Stimulated activated CD4-positive, alpha-beta T cell treated with anti-CD3 and anti-CD28 coated beads, TNF-alpha, amount 100 ng/mL, for 24 hours (primary cell): ENCODE measurements around the gene TNPO3.
"Not testable (repeated sequence)": the region's sequence is repeated elsewhere in the genome, so short reads cannot be mapped to it uniquely, and the experiment has no call there.

Experiments used
- DNase-seq, 3 experiments: peaks; one replicate each; pipeline ENCODE4 v3.0.0-alpha.2; 2020; ENCODE audit warnings: low read depth in 3 of 3

Gene TNPO3

DNA sequence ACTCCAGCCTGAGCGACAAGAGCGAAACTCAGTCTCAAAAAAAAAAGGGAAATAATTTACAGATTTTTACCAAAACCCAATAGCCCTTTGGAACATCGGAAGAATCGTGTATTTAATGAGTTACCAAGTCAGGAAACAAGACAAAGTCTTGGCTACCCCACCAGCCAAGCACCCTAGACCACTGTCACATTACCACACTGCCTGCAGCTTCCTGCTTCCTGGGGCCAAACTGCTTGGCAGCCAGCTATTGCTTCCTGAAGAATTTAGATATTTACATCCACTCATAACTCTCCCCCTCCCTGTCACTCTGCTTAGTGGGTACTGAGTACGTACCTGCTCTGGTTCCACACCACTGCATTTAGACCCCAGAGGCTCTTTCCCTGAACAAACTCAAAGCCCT is 14.1 kb upstream of the TNPO3 start:
- DNase-seq: no peak

DNA sequence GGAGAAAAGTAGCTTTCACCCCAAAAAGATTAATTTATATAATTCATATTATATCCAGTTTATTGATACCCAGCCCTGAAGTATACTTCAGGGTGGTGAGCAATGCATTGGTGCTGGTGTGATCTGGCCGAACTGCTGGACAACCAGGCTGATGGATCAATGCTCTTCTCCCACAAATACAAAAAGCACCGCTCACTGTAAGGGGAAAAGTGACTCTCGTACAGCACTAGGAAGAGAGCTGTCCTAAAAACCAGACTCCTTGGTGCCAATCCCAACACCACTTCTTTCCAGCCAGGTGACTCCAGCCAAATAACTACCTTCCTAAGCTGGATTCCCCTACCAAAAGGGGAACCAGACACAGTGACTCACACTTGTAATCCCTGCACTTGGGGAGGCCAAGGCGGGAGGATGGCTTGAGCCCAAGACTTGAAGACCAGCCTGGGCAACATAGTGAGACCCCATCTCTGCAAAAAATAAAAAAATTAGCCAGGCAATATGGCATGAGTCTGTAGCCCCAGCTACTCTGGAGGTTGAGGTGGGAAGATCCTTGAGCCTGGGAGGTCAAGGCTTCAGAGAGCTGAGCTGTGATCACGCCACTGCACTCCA is 13.1 kb upstream of the TNPO3 start:
- DNase-seq: no peak

DNA sequence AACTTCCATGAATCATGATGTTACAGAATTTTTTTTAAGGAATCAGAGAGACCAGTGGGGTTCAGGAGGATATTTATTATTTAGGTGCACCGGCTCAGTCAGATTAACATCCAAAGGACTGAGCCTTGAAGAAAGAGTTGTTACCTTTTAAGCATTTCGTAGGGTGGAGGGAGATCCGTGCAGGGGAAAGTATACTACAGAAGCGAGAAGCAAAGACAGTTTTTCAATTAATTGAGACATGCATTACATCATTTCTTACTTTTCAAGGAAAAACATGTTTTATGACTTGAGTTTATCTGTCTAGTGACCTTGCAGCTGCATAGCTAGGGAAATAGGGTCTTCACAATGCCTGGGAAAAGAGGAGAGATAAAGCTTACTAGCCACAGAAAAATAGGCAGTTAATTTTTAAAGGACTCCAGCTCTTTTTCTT is 12.2 kb upstream of the TNPO3 start:
- not testable (repeated sequence) for DNase-seq

DNA sequence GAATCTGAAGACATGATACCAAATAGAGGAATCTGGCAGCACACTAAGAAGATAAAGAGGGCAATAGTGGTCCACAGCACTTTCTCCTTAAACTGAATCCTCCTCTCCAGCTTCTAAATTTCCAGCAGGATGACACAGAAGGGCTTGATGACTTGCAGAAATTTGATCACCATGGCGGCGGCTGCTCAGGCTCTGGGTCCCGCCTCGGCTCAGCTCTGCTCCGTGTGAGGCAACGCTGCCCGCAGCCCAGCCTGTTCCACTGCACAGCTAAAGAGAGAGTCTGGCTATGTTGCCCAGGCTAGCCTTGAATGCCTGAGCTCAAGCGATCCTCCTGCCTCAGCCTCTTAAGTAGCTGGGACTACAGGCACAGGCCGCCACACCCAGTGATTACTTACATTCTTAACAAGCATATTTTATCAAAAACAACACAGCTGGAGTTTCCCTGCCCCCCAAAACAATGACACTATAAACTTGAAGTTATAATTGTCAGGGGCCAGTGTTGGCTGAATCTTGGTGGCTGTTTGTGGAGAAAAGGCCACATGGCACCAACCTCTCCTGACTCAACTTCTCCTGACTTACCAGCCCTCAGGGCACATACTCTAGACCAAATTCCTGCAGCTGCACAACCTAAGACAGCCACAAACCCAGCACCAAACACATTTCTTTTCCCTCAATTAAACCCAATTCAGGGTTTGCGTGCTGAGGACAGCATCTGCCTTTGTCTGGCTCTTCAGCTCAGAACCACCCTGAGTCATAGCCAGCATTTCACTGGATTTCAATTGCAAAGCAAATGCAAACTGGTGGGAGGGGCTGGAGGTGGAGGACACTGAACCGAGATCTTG is 11.6 kb upstream of the TNPO3 start:
- no peak for DNase-seq

DNA sequence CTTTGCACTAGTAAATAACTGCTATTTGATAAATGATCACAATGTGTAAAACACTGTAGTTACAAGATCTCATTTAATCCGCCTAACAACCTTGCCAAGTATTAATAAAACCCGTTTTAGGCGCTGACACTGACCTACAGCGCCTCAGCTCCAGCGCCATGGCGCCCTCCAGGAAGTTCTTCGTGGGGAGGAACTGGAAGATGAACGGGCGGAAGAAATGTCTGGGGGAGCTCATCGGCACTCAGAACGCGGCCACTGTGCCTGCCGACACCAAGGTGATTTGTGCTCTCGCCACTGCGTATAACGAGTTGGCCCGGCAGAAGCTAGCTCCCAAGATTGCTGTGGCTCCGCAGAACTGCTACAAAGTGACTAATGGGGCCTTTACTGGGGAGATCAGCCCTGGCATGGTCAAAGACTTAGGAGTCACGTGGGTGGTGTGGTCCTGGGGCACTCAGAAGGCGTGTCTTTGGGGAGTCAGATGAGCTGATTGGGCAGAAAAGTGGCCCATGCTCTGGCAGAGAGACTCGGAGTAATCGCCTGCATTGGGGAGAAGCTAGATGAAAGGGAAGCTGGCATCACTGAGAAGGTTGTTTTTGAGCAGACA is 1.1 kb upstream of the TNPO3 start:
- DNase-seq: no peak

DNA sequence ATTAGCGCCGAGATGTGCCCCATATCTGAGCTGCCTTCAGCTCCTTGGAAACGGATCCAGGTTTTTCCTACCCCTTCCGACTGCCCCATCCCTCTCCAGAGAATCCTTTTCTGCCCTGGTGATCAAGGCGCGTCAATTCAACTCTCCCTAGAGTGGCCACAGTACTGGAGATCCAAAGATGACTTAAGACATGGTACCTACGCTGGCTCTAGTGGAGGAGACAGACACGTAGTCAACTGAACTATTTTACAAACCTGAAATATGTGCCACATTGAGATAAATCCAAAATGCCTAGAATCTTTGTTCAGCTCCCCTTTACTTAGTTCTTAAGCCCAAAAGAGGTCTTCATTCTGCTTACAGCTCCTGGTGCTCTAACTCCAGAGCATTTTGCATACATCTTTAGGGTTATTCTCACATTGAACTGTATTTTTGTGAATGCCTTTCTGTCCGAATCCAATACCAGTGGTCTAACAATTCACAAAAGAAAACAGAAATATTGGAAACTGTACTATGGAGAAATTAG is 444 bp upstream of the TNPO3 start:
- no peak for DNase-seq

DNA sequence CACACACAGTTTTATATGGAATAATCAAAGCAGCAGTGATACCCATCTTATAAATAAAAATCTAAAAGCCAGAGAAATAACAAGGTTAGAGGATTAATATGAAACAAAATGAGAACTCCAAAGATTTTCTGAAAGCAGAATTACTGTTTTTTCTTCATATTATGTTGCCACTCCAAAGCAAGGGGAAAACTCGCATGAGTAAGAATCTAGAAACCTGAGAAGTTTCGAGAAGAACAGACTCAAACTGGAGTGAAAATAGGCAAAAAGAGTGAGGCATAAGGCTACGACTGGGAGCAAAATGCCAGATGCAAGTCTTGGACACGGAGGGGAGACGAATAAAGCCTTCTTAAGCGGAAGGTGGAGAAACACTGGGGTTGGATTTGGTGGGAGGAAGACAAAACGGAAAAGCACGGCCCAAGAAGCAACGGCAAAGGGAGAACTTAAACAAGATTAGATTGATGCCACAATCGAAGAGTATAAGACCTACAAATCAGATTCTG is 923 bp downstream of the TNPO3 start:
- no peak for DNase-seq

DNA sequence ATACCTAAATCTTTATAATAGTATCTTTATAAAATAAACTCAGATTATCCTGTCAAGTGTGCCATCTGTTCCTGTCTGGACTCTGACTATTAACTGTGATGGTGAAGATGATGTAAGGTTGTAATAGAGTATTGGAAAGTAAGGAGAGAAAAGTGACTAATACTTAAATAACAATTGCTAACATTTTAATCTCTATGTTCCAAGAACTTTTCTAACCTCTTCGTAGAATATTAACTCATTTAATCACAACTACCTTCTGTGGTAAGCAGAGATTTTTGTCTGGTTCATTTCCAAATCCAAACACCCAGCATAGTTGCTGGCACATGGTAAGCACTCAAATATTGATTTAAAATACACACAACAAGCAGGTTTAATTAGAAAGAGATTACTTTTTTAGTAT is 2.5 kb downstream of the TNPO3 start:
- no peak for DNase-seq

DNA sequence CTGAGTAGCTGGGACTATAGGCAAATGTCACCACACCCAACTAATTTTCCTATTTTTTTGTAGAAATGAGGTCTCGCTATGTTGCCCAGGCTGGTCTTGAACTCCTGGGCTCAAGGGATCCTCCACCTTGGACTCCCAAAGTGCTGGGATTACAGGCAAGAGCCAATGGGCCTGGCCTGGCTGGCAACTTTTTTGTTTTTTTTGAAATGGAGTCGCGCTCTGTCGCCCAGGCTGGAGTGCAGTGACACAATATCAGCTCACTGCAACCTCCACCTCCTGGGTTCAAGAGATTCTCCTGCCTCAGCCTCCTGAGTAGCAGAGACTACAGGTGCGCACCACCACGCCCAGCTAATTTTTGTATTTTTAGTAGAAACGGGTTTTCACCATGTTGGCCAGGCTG is 3.5 kb downstream of the TNPO3 start:
- DNase-seq: not testable (repeated sequence)

DNA sequence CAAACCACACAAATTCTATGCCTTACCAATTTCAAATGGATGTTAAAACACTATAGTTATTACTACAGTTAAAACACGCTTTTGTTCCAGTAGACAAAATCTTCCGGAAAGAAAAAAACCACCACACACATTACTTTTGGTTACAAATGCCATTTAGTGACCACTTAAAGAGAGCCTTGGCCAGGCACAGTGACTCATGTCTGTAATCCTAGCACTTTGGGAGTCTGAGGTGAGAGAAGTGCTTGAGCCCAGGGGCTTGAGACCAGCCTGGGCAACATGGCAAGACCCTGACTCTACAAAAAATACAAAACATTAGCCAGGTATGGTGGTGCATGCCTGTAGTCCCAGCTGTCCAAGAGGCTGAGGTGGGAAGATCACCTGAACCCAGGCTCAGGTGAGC is 7.2 kb downstream of the TNPO3 start:
- no peak for DNase-seq

DNA sequence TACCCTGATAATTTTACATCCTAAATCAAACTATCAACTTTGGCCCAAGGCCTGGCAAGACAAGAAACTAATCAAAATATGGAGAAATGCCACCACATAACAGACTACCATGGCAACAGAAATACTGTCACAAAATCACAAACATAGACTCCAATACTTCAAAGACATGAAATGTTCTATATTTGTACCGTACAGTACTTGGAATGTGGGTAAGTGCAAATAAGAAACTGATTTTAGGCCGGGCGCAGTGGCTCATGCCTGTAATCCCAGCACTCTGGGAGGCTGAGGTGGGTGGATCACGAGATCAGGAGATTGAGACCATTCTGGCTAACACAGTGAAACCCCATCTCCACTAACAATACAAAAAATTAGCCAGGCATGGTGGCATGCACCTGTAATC is 9.2 kb downstream of the TNPO3 start:
- no peak for DNase-seq

DNA sequence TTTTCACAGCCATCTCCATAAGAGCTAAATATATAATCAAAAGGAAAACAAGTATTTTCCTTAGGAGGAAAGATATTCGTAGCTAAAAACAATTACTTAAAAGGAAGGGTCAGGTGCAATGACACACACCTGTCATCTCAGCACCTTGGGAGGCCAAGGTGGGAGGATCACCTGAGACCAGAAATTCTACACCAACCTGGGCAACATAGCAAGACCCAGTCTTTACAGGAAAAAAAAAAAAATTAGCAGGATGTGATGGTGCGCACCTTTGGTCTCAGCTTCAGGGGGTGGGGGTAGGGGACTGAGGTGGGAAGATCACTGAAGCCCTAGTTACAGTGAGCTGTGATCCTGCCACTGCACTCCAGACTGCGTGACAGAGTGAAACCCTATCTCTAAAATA is 11.9 kb downstream of the TNPO3 start:
- DNase-seq: no peak

DNA sequence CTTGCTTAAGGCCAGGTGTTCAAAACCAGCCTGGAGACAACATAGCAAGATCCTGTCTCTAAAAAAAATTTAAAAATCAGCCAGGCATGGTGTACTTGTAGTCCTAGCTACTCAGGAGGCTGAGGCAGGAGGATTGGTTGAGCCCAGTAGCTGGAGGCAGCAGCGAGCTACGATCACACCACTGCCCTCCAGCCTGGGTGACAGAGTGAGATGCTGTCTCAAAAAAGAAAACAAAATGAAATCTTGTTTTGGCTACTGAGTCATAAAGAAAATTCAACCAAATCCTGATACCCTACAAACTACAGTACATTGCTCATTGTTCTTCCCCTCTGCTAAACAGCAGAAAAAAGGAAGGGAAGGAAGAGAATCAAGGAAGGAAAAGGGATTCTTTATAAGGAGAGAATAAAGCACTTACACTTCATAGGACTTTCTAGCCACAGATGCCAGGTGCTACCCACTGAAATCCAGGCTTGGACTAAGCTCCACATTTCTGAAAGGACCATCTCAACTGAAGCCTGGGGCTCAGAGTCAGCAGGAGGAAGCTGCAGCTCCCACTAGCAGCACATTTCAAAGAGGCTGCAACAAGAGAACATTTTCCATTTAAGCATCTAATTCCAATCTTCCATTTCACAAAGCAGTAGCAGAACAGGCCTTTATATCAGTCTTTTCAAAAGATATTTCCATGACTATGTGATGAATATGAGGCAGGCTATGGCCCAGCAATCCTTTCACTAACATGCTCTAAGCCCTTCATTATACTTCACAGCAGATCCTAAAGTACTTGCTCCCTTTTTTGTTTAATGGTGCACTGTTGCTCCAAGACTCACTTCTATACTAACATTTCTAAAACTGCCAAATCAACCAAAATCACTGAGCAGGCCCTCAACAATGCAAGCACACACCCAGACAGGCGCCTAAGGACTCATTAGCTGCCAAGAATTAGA is 13.5 kb downstream of the TNPO3 start:
- no peak for DNase-seq

DNA sequence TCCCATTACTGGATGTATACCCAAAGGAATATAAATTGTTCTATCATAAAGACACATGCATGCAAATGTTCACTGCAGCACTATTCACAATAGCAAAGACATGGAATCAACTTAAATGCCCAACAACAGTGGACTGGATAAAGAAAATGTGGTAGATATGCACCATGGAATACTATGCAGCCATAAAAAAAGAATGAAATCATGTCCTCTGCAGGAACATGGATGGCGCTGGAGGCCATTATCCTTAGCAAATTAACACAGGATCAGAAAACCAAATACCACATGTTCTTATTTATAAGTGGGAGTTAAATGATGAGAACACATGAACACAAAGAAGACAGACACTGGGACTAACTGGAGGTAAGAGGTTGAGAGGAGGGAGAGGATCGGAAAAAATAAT is 16.4 kb downstream of the TNPO3 start:
- not testable (repeated sequence) for DNase-seq

DNA sequence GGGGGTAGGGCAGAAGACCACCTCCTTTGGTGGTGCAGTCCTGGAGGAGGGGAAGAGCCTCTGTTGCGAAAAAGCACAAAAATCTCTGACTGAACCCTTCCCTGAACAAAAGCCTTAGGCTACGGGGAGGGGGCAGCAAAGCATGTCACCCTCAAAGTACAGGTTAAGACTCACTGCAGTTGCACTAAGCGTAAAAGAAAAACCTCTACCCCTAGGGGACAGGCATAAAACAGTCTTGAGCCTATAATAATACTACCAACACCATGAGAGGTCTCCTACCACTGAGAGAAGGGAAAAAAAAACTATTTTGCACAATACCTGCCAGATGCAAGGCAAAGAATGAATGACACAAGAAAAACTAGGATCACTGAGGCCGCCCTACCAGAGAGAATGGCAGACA is 17.3 kb downstream of the TNPO3 start:
- DNase-seq: no peak

DNA sequence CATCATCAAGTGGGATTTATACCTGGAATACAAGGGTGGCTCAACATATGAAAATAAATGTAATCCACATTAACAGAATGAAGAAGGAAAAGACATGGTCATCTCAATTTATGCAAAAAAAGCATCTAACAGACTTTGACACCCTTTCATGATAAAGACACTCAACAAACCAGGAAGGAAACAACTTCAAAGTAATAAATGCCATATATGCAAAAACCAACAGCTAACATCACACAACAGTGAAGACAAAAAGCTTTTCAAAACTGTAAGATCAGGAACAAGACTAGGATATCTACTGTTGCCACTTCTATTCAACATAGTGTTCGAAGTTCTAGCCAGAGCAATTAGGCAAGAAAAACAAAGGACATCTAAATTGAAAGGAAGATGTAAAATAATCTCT is 22.9 kb downstream of the TNPO3 start:
- DNase-seq: no peak

DNA sequence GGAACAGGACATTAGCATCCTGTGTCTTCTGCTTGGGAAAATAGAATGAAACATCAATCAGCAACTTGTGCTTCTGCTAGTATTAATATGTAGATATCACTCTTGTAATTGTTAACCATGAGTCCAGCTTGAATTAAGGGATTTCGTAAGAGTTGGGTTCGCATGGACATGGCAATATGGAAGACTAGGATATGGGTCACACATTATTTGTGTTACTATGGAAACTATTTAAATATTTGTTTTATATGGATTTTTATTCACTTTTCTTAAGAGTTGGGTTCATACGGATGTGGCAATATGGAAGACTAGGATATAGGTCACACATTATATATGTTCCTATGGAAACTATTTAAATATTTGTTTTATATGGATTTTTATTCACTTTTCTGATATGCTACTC is 24.5 kb downstream of the TNPO3 start:
- no peak for DNase-seq

DNA sequence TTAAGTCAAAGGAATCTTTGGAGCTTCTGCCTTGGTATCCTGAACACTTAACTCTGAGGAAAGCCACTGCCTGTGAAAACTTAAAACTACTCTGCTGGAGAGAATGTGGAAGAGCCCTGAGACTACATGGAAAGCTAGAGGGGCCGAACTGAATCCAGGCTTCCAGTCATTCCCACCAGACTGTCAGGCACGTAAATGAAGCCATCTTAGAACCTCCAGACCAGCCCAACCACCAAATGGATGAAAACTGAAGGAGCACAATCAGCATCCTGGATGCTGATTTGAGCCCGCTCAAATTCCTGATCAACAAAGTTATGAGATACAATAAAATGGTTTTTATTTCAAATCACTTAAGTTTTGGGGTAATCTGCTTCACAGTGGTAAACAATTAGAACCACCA is 30.8 kb downstream of the TNPO3 start:
- no peak for DNase-seq

DNA sequence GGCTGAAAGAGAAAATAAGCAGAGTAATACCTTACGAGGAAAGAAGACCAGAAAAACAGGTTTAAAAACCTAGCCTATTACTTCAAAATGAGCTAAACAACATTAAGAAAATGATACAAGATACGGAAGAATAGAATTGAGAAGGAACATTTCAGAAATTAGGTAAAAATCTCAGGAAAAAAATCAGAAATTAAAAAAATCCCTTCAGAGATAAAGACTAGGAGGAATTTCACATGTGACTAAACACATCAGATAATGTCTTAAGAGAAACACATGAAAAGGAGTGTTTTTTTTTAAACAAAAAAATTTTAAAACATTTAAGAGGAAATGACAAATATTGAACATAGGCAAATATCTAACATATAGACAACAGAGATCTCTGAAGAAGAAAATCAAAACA is 33.3 kb downstream of the TNPO3 start:
- no peak for DNase-seq

DNA sequence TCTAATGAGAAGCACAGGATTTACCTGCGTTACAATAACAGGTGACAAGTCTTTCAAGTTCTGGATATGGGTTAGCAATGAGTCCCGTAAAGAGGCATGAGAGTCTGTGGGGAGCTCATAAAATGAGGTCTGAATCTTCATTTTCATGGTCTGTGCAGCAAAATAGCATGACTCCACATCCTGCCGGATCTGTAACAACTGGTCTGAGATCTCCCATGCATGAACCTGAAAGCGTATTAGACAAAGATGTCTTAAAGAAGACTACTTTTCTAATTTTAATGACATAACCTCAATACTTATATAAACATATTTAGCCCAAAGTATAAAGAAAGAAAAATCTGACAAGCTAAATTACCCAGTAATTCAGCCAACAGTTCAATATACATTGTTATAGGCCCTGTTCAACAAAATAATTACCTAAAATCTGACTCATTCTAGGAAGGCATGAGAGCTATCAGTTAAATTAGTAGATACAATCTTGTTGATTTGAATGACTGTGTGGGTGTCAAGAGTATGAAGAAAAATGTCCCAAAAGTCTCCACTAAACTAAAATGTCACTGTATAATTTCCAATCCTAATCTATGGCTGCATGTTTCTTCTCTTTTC is 36.9 kb downstream of the TNPO3 start:
- no peak for DNase-seq

DNA sequence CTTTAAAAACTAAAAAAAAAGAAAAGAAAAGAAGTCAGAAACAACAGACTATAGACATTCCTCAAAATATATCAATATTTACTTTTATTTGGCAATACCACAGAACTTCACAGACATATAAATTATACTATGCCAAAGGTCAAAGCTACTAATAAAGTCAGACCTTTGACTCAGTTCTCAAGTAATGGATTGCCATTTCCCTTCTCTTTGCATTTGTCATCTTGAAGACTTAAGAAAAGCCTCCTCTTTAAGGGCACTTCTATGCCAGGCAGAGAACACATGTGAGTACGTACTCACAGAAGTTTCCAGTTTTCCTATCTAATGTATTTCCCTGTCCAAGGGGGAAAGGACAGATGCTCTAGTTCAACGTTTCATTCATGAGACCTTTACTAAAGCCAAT is 37.6 kb downstream of the TNPO3 start:
- no peak for DNase-seq
